ENCODE measurements around the gene PIP5K1A. TPM values are rescaled to one million over a fixed set of nuclear protein-coding genes. Genes with fewer than 3 reads are reported as not detected.

Gene PIP5K1A
- total RNA-seq, 1 donor from 2014 or later: 61.9 TPM

DNA sequence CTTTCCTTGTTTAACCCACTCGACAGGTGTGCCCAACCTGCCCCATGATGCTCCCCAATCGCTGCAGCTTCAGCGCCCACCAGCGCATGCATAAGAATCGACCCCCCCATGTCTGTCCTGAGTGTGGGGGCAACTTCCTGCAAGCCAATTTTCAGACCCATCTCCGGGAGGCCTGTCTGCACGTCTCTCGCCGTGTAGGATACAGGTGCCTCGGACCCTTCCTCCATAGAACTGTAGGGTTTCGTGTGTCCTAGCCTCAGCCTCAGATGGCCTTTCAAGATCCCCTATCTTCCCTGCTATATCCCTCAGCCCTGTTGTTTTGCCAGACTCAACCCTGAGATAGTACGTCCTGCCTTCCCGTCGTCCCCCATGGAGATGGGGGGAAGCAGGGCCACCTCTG lies 90.2 kb downstream of the PIP5K1A start:
- no peak for DNase-seq (ENCODE audit: low spot score)

DNA sequence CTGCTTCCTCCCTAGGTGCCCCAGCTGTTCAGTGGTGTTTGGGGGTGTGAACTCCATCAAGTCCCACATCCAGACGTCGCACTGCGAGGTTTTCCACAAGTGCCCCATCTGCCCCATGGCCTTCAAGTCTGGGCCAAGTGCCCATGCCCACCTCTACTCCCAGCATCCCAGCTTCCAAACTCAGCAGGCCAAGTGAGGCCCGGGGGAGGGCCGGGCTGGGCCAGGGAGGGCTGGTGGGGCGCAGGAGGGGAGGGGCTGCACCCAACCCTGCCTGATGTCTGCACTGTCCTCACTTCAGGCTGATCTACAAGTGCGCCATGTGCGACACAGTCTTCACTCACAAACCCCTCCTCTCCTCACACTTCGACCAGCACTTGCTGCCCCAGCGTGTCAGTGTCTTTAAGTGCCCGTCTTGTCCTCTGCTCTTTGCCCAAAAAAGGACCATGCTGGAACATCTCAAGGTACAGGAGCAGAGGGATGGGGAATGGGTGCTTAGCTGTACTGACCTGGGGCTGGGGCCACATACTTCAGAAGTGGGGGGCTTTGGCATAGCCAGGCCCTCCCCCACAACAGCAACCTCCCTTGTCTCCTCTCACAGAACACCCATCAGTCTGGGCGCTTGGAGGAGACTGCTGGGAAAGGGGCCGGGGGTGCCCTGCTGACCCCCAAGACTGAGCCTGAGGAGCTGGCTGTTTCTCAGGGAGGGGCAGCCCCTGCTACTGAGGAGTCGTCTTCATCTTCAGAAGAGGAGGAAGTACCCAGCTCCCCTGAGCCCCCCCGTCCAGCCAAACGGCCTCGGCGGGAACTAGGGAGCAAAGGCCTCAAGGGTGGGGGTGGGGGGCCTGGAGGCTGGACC lies 91.0 kb downstream of the PIP5K1A start:
- no peak for DNase-seq (ENCODE audit: low spot score)

GRCh38 chr1:151289991-151290708 lies 91.8 kb downstream of the PIP5K1A start:
- no peak for DNase-seq (ENCODE audit: low spot score)

- no peak for DNase-seq (ENCODE audit: low spot score)
Measured at GRCh38 chr1:151290709-151291303, 92.5 kb downstream of the PIP5K1A start.

- DNase-seq (ENCODE audit: low spot score): no peak
Measured at GRCh38 chr1:151292207-151293030, 94.1 kb downstream of the PIP5K1A start.

GRCh38 chr1:151293093-151293492 lies 94.7 kb downstream of the PIP5K1A start:
- no peak for DNase-seq (ENCODE audit: low spot score)

GRCh38 chr1:151294742-151295462 lies 96.5 kb downstream of the PIP5K1A start:
- no peak for DNase-seq (ENCODE audit: low spot score)

Other genes with a start within 250 kb of the PIP5K1A start
- gene CERS2, start 223.7 kb upstream of the PIP5K1A start, total RNA-seq (ENCODE audit: insufficient read depth, low replicate concordance): 55.9 TPM
- gene ANXA9, start 216.3 kb upstream of the PIP5K1A start, total RNA-seq (ENCODE audit: insufficient read depth, low replicate concordance): not detected
- gene MINDY1, start 191.7 kb upstream of the PIP5K1A start, total RNA-seq (ENCODE audit: insufficient read depth, low replicate concordance): 13.5 TPM
- 22.6 TPM for gene PRUNE1, start 190.1 kb upstream of the PIP5K1A start, total RNA-seq (ENCODE audit: insufficient read depth, low replicate concordance)
- gene BNIPL, start 162.0 kb upstream of the PIP5K1A start, total RNA-seq (ENCODE audit: insufficient read depth, low replicate concordance): 13.7 TPM
- 2.4 TPM for gene C1orf56, start 150.8 kb upstream of the PIP5K1A start, total RNA-seq (ENCODE audit: insufficient read depth, low replicate concordance)
- gene CDC42SE1, start 138.9 kb upstream of the PIP5K1A start, total RNA-seq (ENCODE audit: insufficient read depth, low replicate concordance): 33.5 TPM
- gene MLLT11, start 138.2 kb upstream of the PIP5K1A start, total RNA-seq (ENCODE audit: insufficient read depth, low replicate concordance): 4.1 TPM
- gene GABPB2, start 127.8 kb upstream of the PIP5K1A start, total RNA-seq (ENCODE audit: insufficient read depth, low replicate concordance): 11.1 TPM
- gene SEMA6C, start 51.9 kb upstream of the PIP5K1A start, total RNA-seq (ENCODE audit: insufficient read depth, low replicate concordance): 4.8 TPM
- 2.2 TPM for gene TNFAIP8L2, start 41.9 kb upstream of the PIP5K1A start, total RNA-seq (ENCODE audit: insufficient read depth, low replicate concordance)
- 4.8 TPM for gene LYSMD1, start 32.6 kb upstream of the PIP5K1A start, total RNA-seq (ENCODE audit: insufficient read depth, low replicate concordance)
- 10.1 TPM for gene SCNM1, start 32.4 kb upstream of the PIP5K1A start, total RNA-seq (ENCODE audit: insufficient read depth, low replicate concordance)
- not detected for gene TMOD4, start 22.6 kb upstream of the PIP5K1A start, total RNA-seq (ENCODE audit: insufficient read depth, low replicate concordance)
- gene VPS72, start 8.4 kb upstream of the PIP5K1A start, total RNA-seq (ENCODE audit: insufficient read depth, low replicate concordance): 61.4 TPM
- gene PSMD4, start 56.2 kb downstream of the PIP5K1A start, total RNA-seq (ENCODE audit: insufficient read depth, low replicate concordance): 134 TPM
- gene ZNF687, start 83.7 kb downstream of the PIP5K1A start, total RNA-seq (ENCODE audit: insufficient read depth, low replicate concordance): 11.1 TPM
- gene PI4KB, start 128.9 kb downstream of the PIP5K1A start, total RNA-seq (ENCODE audit: insufficient read depth, low replicate concordance): 44.3 TPM
- 14.0 TPM for gene RFX5, start 148.7 kb downstream of the PIP5K1A start, total RNA-seq (ENCODE audit: insufficient read depth, low replicate concordance)
- 39.5 TPM for gene SELENBP1, start 174.2 kb downstream of the PIP5K1A start, total RNA-seq (ENCODE audit: insufficient read depth, low replicate concordance)
- gene PSMB4, start 201.0 kb downstream of the PIP5K1A start, total RNA-seq (ENCODE audit: insufficient read depth, low replicate concordance): 222 TPM